DMS153 treated with DMSO at 0.1 percent for 48 hours (cell line): Measurements from ENCODE around the gene KLHL26.
A peak's percentile ranks its signal among the peaks of the same experiment; 100 is the strongest.

Source experiments
- DNase-seq: peaks from one replicate; lab custom pipeline; 2025; ENCODE audit not compliant: unreplicated experiment; lab: John Stamatoyannopoulos, UW

The KLHL26 gene

GRCh38 chr19:18683109-18683957, 46.5 kb downstream of the KLHL26 start, which contains the start of gene CRTC1:
TSS of gene CRTC1 (plus strand) at chr19:18683680. CDS start at chr19:18683703, 23 bp downstream.
- DNase-seq: peak; percentile 37

GRCh38 chr19:18683958-18684641, 47.3 kb downstream of the KLHL26 start:
- DNase-seq: no peak

- DNase-seq: no peak
Observed at GRCh38 chr19:18684642-18684993, 47.8 kb downstream of the KLHL26 start.

- DNase-seq: no peak
Observed at GRCh38 chr19:18685597-18686190, 48.9 kb downstream of the KLHL26 start.

GRCh38 chr19:18687740-18688465, 51.1 kb downstream of the KLHL26 start:
- no peak for DNase-seq

- peak; percentile 27 for DNase-seq
Observed at GRCh38 chr19:18696023-18696422, 59.2 kb downstream of the KLHL26 start.

- peak; percentile 54 for DNase-seq
Observed at GRCh38 chr19:18697680-18698079, 60.9 kb downstream of the KLHL26 start.

DNA sequence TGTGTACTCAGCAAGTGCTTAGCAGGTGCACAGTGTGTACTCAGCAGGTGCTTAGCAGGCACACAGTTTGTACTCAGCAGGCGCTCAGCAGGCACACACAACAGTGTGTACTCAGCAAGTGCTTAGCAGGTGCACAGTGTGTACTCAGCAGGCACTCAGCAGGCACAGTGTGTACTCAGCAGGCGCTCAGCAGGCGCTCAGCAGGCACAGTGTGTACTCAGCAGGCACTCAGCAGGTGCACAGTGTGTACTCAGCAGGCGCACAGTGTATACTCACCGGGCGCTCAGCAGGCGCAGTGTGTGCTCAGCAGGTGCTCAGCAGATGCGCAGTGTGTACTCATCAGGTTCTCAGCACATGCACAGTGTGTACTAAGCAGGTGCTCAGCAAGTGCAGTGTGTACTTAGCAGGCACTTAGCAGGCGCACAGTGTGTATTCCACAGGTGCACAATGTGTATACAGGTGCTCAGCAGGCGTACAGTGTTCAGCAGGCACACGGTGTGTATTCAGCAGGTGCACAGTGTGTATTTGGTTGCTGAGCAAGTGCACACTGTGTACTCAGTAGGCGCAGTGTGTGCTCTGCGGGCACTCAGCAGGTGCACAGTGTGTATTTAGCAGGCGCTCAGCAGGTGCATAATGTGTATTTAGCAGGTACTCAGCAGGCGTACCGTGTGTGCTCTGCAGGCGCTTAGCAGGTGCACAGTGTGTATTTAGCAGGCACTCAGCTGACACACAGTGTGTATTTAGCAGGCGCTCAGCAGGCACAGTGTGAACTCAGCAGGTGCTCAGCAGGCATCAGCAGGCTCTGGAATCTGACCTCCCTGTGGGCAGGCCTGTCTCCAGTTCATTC, 61.7 kb downstream of the KLHL26 start:
- DNase-seq: no peak

DNA sequence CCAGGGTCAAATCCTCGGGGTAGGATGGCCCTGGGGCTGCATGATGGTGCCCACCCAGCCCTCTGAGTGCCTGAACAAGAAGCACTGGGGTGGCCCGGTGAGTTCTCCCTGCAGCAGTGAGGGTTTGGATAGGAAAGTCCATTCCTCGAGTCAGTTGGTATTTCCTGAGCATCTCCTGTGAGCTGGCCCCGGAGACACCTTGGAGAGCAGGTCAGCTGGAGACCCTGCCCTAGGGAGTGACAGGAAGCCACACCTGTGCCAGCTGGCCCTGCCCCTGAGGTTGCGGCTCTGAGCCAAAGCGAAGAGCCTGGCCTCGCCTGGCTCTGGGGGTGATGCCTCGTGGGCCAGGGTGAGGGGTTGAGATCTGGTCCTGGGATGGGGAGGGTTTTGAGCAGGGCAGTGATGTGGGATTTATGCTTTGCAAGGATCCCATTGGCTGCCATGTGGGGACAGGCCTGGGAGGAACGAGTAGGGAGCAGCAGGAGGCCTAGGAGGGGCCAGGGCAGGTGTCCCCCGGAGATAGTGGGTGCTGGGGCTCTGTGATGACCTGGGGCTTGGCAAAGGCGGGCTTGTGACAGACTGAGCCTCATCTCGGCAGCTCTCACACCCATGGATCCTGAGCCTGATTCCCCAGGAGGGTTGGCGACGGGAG, 62.7 kb downstream of the KLHL26 start:
- no peak for DNase-seq

DNA sequence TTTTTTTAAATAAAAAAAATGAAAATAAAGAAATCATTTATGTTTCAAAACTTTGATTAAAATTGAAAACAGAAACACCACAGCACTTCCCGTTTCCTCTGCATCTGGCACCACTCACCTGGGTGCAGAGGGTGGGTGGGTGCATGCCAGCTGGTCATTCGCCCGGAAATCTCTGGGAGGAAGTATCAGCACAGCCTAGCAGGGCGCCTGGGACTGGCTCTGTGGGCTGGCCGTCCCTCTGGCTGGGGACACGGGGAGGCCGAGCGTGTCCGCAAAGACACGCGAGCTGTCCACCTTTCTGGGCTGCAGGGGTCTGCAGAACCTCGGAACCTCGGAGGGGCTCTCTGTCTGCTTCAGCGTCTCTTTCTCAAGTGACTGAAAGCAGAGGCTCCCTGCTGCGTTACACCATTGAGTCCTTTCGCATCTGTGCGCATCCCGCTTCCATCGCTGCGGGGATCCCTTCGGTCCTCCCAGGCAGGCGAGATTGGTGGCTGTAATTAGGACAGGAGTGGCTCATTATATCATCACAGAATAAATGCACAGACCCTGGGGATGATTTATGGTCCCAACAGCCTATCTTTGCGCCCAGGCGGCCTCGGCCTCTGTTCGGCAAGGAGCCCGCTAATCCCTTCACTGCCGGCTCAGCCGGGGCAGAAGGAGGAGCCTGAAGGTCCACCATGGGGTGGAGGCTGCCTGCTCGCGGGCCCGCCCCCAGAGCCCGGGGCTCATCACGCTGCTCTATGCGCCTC, 63.8 kb downstream of the KLHL26 start:
- DNase-seq: peak; percentile 59

- DNase-seq: no peak
Observed at GRCh38 chr19:18701250-18701608, 64.4 kb downstream of the KLHL26 start.

DNA sequence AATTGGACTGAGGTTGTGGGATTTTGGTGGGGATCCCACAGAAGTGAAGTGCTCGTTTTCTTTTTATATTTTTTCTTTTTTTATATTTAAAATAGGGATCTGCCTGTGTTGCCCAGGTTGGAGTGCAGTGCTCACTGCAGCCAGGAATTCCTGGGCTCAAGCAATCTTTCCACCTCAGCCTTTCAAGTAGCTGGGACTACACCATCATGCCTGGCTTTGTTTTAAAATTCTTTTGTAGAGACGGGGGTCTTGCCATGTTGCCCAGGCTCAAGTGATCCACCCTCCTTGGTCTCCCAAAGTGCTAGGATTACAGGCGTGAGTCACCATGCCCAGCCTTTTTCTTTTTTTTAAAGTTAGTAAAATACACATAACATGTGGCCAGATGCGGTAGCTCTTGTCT, 67.2 kb downstream of the KLHL26 start:
- DNase-seq: no peak

GRCh38 chr19:18704971-18705370, 68.1 kb downstream of the KLHL26 start:
- DNase-seq: no peak

DNA sequence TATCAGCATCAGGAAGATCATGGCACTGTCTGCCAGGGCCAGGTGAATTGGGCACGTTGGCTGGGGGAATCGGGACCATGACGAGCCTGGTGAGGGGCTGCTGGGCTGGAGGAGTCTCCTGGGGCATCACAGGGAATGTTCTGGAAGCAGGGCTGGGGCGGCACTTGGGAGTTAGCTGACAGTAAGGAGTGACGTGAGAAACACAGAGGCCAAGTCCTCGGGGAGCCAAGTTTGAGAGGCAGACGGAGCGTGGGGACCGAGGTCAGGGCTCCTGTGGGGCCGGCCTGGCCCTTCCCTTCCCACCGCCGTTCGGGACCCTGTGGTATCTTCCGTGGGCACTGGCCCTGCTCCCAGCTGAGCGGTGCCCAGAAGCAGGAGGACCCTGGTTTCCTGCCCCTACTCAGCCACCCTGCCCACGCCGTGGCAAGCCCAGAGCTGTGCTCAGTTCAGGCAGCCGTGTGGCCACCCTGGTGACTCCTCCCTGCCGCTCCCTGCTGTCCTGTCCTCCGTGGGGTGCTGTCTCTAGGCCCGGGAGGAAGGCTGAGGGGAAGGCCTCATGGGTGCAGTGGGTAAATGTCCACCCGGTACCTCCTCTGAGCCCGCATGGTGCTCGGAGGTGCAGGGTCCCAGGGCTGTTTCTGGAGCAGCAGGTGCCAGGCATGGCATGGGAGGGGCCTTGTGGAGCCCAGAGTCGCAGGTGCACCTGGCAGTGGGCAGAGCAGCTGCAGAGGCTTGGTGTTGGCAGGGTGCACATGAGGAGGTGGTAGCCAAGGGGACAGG, 71.8 kb downstream of the KLHL26 start:
- DNase-seq: no peak

DNA sequence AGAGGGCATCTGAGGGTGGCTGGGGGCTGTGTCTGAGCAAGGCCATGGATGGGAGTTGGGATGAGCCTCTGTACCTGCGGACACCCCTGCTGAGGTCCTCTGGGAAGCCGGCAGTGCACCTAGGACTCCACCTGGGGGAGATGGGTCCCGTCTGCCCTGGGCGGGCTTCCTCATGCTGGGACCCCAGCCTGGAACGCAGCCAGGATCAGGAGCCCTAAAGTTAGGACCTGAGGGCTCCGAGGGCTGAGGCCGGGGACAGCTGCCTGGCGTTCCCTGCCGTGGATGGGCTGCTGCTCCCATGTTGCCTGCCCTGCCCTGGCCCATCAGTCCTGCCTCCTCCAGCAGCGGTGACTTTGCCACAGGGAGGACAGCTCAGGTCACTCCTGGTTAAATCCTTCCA, 72.7 kb downstream of the KLHL26 start:
- DNase-seq: no peak

GRCh38 chr19:18710186-18710585, 73.4 kb downstream of the KLHL26 start:
- DNase-seq: no peak

GRCh38 chr19:18710996-18711751, 74.3 kb downstream of the KLHL26 start:
- no peak for DNase-seq

GRCh38 chr19:18711893-18712292, 75.1 kb downstream of the KLHL26 start:
- no peak for DNase-seq
